Suprapubic skin (tissue), 4 donors: ENCODE results near the gene ZBTB46.

Source experiments
- CTCF ChIP-seq, 2 donors: fragments of 200-600 bp in 1 of 2; fragments of 450-650 bp in 1 of 2; sonication (generic) in 1 of 2; IDR thresholded peaks; one replicate each; pipeline ENCODE4 v1.5.1; 2016 to 2019; ENCODE audit warnings: antibody characterized with exemption in 2 of 2, mild to moderate bottlenecking in 1 of 2, moderate library complexity in 1 of 2
- EP300 ChIP-seq: sonication (generic); formaldehyde crosslinking; IDR thresholded peaks from one replicate; pipeline ENCODE4 v1.6.1; 2017; ENCODE audit warnings: antibody characterized with exemption
- POLR2A ChIP-seq, 2 donors: fragments of 450-650 bp; IDR thresholded peaks; one replicate each; pipeline ENCODE4 v1.6.1; 2017; ENCODE audit warnings: antibody characterized with exemption in 2 of 2, mild to moderate bottlenecking in 2 of 2, moderate library complexity in 2 of 2
- POLR2AphosphoS5 ChIP-seq, 3 donors: sonication (generic); formaldehyde crosslinking; IDR thresholded peaks; one replicate each; pipeline ENCODE4 v1.6.1; 2017; ENCODE audit warnings: antibody characterized with exemption in 3 of 3

GRCh38 chr20:63702751-63703470, 128.2 kb downstream of the ZBTB46 start:
- TF ChIP-seq CTCF (IDR thresholded peaks at IDR 0.05) (no peak), POLR2AphosphoS5 (IDR thresholded peaks at IDR 0.05) (no peak), POLR2A (IDR thresholded peaks at IDR 0.05) (no peak), EP300 (no peak)
